GM21619 (cell line): ENCODE data around the gene RRAD.
"Not testable (repeated sequence)": the region's sequence is repeated elsewhere in the genome, so short reads cannot be mapped to it uniquely, and the experiment has no call there.

Experiments used
- ATAC-seq: cut with Tn5 transposase; IDR thresholded peaks from one replicate; pipeline ENCODE4 v1.9.1; 2021; ENCODE audit not compliant: unreplicated experiment

Gene RRAD

DNA sequence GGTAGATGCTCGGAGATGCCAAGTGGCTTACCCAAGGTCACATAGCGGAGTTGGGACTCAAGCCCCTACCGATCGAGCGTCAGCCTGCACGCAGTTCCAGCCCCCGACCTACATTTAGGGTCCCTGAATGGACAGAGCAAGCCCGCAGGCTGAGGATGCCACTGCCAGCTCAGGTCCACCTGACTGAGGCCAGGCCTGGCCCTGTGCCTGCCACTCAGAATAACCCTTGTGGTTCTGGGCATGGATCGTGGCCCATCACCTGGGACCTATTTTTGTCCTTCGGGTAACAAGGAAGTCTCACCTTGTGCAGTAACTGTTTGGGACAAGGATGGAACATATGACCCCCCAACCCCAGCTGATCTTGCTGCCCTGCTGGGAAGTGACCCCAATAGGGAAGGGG is 23.7 kb downstream of the RRAD start:
- no peak for ATAC-seq

DNA sequence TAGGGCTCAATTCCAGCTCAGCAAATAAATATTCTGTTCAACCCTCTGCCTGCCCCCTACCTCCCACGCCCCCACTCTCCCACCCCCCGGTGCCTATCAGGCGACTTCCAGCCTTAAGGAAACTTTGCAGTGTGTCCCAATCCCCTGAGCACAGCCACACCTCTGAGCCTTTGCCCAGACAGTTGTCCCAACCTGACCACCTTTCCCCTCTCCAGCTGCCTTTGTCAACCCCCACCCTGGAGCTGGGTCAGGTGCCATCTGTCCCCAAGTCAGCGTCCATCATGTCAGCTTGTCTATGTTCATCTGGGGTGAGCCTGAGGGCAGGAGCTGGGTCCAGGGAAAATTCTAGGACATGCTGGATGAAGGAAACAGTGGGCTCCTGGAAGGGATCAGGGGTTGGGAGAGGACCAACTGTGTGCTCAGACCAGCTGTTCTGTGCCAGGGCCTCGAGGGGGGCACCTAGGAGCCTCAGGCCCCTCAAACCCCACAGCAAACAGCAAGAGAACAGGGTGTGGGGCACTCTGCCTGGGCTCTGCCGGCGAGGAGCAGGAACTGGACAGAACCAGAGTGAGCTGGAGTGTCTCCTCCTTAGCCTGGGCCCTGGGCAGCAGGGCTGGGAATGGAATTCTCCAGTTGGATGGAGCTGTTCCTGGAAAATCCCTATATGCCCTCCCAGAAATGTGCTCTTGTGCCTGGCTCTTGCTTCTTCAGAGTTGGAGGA is 24.5 kb downstream of the RRAD start:
- no peak for ATAC-seq

DNA sequence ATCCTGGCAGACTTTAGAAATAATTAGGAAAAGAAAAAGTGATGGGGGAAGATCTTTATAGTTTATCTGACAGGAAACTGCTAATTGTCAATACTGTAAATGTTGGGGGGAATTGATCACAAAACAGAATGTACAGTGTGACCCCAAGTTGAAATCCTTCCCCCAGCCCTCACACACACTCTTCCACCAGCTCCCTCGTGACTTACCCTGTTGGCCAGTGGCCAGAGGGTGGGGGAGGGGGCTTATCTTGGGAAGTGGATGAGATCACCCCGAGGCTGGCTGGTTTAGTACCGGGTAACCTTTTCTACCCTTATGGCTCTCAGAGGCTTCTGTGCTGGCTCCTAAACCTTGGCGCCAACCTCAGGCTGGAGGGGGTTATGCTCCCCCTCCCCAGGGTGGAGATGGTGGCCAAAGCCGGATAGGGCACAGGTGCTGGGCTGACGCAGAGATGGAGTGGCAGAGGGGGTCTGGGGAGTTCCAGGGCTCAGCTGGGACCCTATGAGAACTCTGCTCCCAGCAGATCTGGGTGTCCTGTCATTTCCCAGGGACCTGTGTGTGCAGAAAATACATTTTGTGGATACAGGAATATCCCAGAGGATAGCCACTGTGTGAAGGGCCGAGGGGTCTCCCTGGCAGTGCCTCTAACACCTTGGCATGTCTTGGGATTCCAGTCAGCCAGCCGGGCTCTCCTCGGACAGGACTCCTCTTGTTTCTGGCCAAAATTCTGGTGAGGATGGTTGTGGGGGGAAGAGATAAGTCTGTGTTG is 25.2 kb downstream of the RRAD start:
- ATAC-seq = no peak

DNA sequence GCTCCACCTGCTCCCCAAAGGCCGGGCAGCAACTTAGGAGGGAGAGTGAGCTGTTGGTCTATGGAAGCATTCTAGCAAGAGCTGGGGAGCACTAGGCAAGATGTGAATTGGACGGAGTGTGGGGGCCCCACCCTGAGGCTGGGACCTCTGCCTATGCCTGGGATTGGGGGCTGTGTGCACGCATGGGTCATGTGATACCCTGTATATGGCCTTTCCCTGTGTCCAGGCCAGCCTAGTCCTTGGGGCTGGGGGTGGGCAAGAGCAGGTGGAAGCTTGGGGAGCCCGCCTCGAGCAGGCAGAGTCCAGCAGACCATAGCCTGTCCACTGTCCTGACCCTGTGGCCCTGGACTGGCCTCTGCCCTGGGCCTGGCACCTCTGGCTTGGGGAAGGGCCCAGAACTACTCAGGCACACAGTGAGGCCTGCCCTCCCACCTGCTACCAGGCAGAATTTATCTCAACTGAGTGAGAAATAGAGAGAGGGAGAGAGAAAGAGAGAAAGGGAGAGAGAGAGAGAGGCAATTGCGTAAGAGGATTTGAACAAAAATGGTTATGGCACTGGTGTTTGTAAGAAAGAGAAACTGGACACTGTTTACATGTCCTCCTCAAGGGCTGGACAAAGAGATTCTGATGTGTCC is 25.9 kb downstream of the RRAD start:
- ATAC-seq = no peak

DNA sequence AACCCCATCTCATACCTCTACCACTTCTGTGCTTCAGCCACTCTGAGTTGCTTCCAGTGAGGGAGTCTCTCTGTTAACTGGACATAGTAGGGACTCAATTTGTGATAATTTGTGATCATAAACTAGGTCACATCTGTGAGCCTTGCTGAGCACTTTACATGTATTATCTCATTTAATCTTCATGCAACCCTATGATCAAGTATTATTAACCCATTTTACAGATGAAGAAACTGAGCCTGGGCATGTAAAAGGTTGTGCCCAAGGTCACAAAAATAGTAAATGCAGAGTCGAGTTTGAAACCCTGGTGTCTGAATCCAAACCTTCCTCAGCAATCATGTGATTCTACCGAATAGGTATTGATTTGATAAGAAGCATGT is 26.4 kb downstream of the RRAD start:
- no peak for ATAC-seq

DNA sequence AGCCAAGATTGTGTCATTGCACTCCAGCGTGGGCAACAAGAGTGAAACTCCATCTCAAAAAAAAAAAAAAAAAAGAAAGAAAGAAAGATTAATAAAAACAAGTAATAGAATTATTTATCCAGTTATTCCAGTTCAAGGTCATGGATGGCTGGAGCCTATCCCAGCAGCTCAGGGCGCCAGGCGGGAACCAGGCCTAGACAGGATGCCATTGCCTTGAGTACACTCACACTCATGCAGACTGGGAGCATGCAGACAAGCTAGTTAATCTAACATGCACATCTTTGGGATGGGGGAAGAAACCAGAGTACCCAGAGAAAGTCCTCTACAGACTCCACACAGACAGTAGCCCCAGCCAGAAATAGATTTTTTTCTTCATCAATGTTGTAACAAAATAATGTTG is 27.1 kb downstream of the RRAD start:
- ATAC-seq = no peak

DNA sequence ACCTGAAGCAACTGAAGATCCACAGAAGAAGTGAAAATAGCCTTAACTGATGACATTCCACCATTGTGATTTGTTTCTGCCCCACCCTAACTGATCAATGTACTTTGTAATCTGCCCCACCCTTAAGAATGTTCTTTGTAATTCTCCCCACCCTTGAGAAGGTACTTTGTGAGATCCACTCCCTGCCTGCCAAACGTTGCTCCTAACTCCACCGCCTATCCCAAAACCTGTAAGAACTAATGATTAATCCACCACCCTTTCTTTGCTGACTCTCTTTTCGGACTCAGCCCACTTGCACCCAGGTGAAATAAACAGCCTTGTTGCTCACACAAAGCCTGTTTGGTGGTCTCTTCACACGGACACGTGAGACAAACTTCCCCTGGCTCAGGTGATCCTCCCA is 28.7 kb downstream of the RRAD start:
- not testable (repeated sequence) for ATAC-seq

DNA sequence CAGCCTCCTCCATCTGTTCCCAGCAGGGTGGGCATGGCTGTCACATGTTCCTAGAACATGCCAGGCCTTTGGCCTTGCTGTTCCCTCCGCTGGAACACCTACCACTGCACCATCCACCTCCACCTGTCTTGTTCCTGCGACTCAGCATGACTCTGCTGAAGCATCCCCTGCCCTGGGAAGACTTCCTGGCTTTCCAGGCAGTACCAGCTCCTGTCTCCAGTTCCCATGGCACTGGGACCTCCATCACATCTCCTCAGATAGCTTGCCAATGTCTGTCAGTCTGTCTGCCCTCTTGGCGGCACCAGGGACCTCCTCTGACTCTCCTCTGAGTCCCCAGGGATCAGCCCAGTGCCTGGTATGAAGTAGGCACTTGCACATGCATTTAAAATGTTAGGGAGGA is 29.3 kb downstream of the RRAD start:
- ATAC-seq = no peak

DNA sequence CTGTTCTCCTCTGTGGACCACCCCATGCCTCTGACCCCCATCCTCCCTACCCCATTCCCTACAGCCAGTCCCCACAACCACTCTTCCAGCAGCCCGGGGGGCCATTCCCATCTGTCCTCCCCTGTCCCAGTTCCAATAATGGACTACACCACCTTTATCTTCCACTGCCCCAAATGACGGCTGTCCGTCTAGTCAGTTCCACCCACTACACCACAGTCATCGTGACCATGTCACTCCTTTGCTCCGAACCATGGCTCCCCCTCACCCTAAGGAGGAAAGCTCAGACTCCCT is 29.7 kb downstream of the RRAD start:
- ATAC-seq = no peak

DNA sequence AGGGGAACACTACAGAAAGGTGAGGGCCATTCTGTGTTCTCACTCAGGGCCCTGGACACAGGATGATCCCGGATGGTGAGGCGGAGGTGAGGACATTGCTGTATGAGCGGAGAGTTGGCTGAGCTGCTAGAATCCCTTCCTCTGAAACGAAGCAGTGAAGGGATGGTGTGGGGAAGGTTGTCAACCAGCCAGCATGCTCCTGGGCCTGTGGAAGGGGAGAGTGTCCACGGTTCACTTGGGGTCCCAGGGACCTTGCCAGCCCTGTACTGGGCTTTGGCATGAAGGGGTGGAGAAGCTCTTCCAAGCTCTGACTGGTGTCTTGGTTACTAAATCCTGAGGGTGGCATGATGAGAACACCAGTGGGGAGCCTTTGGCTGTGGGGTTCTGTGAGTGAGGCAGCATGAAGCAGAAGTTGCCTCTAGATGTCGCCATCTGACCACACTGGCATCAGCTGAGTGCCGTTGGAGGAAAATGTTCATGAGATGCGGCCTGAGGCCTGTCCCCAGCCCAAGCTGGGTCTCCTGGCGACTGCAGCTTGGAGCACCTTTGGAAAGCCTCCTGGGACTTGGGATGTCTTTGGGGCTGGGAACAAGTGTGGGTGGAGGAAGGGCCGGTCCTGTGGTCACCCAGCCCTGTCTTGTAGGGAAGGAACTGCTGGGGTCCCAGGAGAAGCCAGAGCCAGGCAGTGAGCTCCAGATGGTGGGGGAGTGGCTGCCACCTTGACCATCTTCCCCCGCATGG is 30.2 kb downstream of the RRAD start:
- no peak for ATAC-seq

DNA sequence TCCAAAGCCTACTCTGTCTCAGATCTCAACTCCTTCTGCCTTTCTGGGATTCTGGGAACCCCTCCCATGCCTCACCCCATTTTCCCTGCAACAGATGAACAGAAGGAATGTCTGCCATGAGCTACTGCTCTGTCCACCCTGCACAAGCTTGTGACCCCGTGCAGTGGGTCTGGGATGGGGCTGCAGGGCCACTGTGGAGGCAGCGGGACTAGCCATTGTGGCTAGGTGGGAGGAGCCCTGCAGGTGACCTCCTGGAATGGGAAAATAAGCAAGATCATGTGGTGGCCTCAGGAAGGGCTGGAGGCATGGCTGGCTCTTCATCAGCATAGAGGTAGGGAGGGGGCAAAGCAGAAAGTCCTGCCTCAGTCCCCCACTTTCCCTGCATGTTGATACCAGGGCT is 31.3 kb downstream of the RRAD start:
- no peak for ATAC-seq

DNA sequence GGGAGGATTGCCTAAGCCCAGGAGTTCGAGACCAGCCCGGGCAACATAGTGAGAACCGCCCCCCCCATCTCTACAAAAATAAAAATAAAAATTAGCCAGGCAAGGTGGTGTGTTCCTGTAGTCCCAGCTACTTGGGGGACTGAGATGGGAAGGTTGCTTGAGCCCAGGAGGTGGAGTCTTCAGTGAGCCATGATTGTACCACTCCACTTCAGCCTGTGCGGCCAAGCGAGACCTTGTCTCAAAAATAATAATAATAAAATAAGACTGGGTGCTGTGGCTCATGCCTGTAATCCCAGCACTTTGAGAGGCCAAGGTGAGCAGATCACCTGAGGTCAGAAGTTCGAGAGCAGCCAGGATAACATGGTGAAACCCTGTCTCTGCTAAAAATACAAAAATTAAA is 33.5 kb downstream of the RRAD start:
- ATAC-seq = no peak

DNA sequence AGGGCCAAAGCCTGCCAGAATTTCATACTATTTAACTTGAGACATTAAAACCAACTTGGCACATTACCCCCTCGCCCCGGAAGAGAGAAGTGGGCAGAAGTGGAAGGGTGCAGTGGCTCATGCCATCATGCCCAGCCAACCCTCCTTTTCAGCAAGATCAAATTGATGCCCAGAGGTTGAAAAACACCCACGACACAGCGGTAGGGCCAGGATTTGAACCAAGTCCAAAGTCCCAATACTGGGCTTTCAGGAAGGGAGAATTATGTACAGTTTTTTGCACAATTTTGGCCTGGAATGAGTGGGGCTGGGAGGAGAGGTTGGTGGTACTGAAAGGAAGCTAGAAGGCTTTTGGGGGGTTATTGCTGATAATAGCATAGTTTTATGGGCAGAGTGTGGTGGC is 34.0 kb downstream of the RRAD start:
- ATAC-seq = no peak

DNA sequence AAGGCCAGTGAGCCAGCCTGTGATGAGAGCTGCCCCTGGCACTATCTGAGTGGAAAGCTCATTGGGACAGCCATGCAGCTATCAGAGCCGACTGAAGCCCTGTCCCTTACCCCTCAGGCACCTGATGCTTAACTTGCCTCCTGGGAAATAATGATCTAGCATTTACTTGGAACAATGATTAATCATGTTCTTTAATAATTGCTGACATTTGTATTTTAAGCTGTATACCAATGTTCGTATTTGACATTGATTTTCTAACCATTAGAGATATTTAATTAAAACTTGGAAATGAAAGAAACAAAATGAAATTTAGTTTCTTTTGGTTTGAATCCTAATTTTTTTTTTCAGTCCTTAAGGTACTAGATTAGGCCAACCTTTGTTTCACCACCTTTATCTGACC is 34.5 kb downstream of the RRAD start:
- ATAC-seq = no peak

DNA sequence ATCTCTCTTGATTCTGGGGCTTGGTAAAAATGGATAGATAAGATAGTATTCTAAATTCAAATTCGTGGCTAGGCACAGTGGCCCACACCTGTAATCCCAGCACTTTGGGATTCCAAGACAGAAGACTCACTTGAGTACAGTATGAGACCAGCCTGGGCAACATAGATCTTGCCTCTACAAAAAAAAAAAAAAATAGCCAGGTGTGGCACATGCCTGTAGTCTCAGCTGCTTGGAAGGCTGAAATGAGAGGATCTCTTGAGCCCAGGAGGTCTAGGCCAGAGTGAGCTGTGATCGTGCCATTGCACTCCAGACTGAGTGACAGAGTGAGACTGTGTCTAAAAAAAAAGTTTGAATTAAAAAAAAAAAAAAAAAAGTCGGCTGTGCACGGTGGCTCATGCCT is 35.7 kb downstream of the RRAD start:
- no peak for ATAC-seq

DNA sequence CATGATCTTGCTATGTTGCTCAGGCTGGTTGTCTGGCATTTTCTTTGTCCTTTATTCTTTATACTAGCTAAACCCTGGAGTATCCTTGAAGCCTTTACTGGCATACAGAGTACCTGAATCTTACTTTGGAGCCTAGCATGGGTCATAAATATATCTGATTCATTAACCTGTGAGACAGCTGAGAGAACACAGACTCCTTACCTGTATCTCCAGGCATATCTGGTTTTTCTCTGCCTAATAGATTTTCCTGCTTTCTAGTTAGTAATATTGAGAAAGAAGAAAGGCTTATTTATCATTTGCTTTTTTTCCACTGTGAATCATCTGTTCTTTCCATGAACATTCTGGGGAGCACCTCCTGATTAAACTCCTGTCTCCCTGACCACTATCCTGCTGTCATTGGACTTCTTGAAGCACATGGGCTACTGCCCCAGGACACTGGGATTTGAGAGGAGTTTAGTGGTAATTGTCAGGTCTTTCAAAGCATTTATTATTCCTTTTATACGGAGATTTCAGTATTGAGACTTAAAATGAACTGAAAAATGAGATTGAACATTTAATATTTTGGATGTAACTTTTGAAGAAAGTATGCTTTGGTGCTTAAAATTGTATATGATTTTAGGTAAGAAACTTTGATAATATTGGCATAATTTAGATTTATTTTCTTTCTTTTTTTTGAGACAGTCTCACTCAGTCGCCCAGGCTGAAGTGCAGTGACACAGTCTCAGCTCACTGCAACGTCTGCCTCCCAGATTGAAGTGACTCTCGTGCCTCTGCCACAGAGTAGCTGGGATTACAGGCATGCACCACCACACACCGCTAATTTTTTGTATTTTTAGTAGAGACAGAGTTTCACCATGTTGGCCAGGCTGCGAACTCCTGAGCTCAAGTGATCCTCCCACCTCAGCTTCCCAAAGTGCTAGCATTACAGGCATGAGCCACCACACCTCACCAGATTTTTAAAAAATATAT is 36.4 kb downstream of the RRAD start:
- ATAC-seq = no peak

DNA sequence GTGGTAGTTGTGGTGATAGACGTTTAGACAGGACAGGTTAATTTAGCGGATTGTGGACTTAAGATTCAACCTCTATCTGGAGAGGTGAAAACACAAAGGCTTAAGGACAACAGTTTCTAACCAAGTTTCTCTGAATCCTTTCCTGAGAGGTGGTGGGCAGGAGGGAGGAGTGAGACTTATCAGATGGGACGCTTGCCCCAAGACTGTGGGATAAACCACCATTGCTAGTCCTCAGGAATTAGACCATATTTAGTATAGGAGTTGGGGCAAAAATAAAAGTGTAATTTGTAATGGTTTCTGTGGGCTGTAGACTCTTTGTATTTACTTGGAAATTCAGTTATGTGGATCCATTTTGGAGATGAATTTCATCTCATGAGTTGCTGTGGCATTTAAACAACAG is 38.4 kb downstream of the RRAD start:
- no peak for ATAC-seq

DNA sequence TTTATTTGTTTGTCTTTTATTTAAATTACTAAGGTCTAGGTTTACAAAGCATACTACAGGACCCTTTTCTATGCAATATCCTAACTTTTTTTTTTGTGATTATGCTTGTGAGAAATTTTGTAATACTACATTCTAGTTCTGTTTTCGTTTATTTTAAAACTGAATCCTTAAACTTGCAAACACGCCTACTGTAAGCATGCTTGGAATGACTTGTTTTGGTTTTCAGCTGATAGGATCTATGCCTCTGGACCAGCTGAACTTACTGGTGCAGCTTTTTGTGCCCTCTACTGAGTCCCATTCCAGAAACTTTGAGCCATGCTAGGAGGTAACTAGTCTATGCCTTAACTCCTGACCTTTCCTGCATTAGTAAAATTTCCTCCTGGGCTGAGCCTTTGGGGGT is 39.0 kb downstream of the RRAD start:
- ATAC-seq = no peak

DNA sequence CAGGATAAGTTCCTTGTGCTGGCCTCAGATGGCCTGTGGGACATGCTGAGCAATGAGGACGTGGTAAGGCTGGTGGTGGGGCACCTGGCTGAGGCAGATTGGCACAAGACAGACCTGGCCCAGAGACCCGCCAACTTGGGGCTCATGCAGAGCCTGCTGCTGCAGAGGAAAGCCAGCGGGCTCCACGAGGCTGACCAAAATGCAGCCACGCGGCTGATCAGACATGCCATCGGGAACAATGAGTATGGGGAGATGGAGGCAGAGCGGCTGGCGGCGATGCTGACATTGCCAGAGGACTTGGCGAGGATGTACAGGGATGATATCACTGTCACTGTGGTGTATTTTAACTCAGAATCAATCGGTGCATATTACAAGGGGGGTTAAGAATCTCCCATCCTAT is 39.8 kb downstream of the RRAD start:
- no peak for ATAC-seq

DNA sequence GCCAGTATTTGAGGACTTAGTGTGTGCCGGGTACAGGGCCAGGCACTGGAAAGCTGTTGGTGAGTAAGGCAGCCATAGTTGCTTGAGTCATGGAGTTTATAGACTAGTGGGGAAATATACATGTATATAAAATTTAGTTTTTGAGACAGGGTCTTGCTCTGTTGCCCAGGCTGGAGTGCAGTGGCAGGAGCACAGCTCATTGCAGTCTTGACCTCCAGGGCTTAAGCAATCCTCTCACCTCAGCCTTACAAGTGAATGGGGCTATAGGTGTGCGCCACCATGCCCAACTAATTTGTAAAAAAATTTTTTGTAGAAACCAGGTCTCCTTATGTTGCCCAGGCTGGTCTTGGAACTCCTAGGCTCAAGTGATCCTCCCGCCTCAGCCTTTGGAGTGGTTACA is 42.6 kb downstream of the RRAD start:
- no peak for ATAC-seq
